HEK293 (cell line): ENCODE measurements around the gene ATP6V0C.

Experiments used
- CTCF ChIA-PET: fragments of 350-600 bp; formaldehyde crosslinking; extraction: SDS; loops from one replicate; lab custom pipeline; 2021; ENCODE audit warnings: antibody characterized with exemption; lab: Yijun Ruan, JAX
- POLR2A ChIA-PET: fragments of 300-600 bp; formaldehyde crosslinking; extraction: SDS; loops from one replicate; lab custom pipeline; 2020; ENCODE audit warnings: antibody characterized with exemption, inconsistent platforms; lab: Yijun Ruan, JAX
- H3K27ac ChIP-seq: fragments of 200-500 bp; sonication (Bioruptor generic); 2 replicates; pipeline ENCODE4 v1.5.1; 2014; ENCODE audit warnings: low read depth, low read length, control low read depth, inconsistent platforms; ENCODE audit errors: extremely low read depth
- H3K36me3 ChIP-seq, 2 experiments: fragments of 200-500 bp in 1 of 2; sonication (Bioruptor generic) in 1 of 2; 1 replicate in 1 of 2; 2 replicates in 1 of 2; pipeline ENCODE4 v1.5.1; 2014 to 2017; ENCODE audit warnings: inconsistent platforms in 2 of 2, low read length in 2 of 2; ENCODE audit not compliant: control insufficient read depth in 2 of 2, insufficient read depth in 1 of 2
- H3K4me1 ChIP-seq: fragments of 200-500 bp; sonication (Bioruptor generic); 2 replicates; pipeline ENCODE4 v1.5.1; 2014; ENCODE audit warnings: mild to moderate bottlenecking, low read length, inconsistent platforms; ENCODE audit not compliant: control insufficient read depth, insufficient read depth
- H3K4me3 ChIP-seq: 2 replicates; pipeline ENCODE4 v1.5.1; 2011; ENCODE audit warnings: low read depth, mild to moderate bottlenecking, control low read depth, low read length, moderate library complexity
- H3K9me3 ChIP-seq: fragments of 200-500 bp; sonication (Bioruptor generic); 2 replicates; pipeline ENCODE4 v1.5.1; 2014; ENCODE audit warnings: low read depth, low read length, inconsistent platforms; ENCODE audit not compliant: control insufficient read depth, insufficient read depth
- AEBP2 ChIP-seq: fragments of 450-650 bp; formaldehyde crosslinking; IDR thresholded peaks from 2 replicates; pipeline ENCODE4 v1.5.1; 2016; ENCODE audit warnings: missing biosample characterization, missing genetic modification characterization, borderline replicate concordance
- BCL11A ChIP-seq: fragments of 450-650 bp; formaldehyde crosslinking; IDR thresholded peaks from 2 replicates; pipeline ENCODE4 v1.5.1; 2016; ENCODE audit warnings: low read depth, missing biosample characterization, missing genetic modification characterization
- BCL11B ChIP-seq: fragments of 450-650 bp; formaldehyde crosslinking; IDR thresholded peaks from 2 replicates; pipeline ENCODE4 v1.5.1; 2016; ENCODE audit warnings: low read depth, missing biosample characterization, missing genetic modification characterization
- EGR2 ChIP-seq: fragments of 450-650 bp; formaldehyde crosslinking; IDR thresholded peaks from 2 replicates; pipeline ENCODE4 v1.5.1; 2016; ENCODE audit warnings: low read depth, missing biosample characterization, missing genetic modification characterization
- HOXA7 ChIP-seq: sonication (generic); formaldehyde crosslinking; IDR thresholded peaks from 2 replicates; pipeline ENCODE4 v1.8.1; 2022; ENCODE audit warnings: missing genetic modification reagents, borderline replicate concordance
- KLF10 ChIP-seq: fragments of 450-650 bp; IDR thresholded peaks from 2 replicates; pipeline ENCODE4 v1.5.1; 2018; ENCODE audit warnings: missing biosample characterization, mild to moderate bottlenecking, missing genetic modification characterization
- OSR2 ChIP-seq: fragments of 450-650 bp; formaldehyde crosslinking; IDR thresholded peaks from 2 replicates; pipeline ENCODE4 v1.5.1; 2016; ENCODE audit warnings: missing biosample characterization, missing genetic modification characterization
- PBX3 ChIP-seq: sonication (generic); formaldehyde crosslinking; IDR thresholded peaks from 2 replicates; pipeline ENCODE4 v1.8.1; 2022; ENCODE audit warnings: mild to moderate bottlenecking, moderate library complexity, missing genetic modification reagents
- YY1 ChIP-seq: fragments of 450-650 bp; formaldehyde crosslinking; IDR thresholded peaks from 2 replicates; pipeline ENCODE4 v1.5.1; 2018; ENCODE audit warnings: missing biosample characterization, missing genetic modification characterization
- ZBTB26 ChIP-seq: fragments of 450-650 bp; formaldehyde crosslinking; optimal IDR thresholded peaks from 2 replicates; pipeline ENCODE3; 2016; ENCODE audit warnings: missing biosample characterization, mild to moderate bottlenecking, missing genetic modification characterization
- ZBTB8A ChIP-seq: fragments of 450-650 bp; formaldehyde crosslinking; IDR thresholded peaks from 2 replicates; pipeline ENCODE4 v1.5.1; 2016; ENCODE audit warnings: missing biosample characterization, missing genetic modification characterization
- ZNF266 ChIP-seq: fragments of 450-650 bp; formaldehyde crosslinking; IDR thresholded peaks from 2 replicates; pipeline ENCODE4 v1.5.1; 2016; ENCODE audit warnings: missing biosample characterization, missing genetic modification characterization, low read depth
- ZNF292 ChIP-seq: fragments of 450-650 bp; formaldehyde crosslinking; IDR thresholded peaks from 2 replicates; pipeline ENCODE4 v1.5.1; 2016; ENCODE audit warnings: low read depth, missing biosample characterization, missing genetic modification characterization, borderline replicate concordance
- ZNF398 ChIP-seq: fragments of 450-650 bp; formaldehyde crosslinking; IDR thresholded peaks from 2 replicates; pipeline ENCODE4 v1.5.1; 2017; ENCODE audit warnings: missing biosample characterization, missing genetic modification characterization
- ZNF423 ChIP-seq: fragments of 450-650 bp; formaldehyde crosslinking; IDR thresholded peaks from 2 replicates; pipeline ENCODE4 v1.5.1; 2016; ENCODE audit warnings: missing biosample characterization, missing genetic modification characterization
- ZNF473 ChIP-seq: fragments of 450-650 bp; formaldehyde crosslinking; IDR thresholded peaks from 2 replicates; pipeline ENCODE4 v1.5.1; 2017; ENCODE audit warnings: missing biosample characterization, missing genetic modification characterization
- ZNF596 ChIP-seq: fragments of 450-650 bp; IDR thresholded peaks from 2 replicates; pipeline ENCODE4 v1.5.0; 2018; ENCODE audit warnings: missing biosample characterization, mild to moderate bottlenecking, missing genetic modification characterization, moderate library complexity
- ZNF600 ChIP-seq: fragments of 450-650 bp; formaldehyde crosslinking; IDR thresholded peaks from 2 replicates; pipeline ENCODE4 v1.5.1; 2016; ENCODE audit warnings: missing biosample characterization, missing genetic modification characterization
- ZNF629 ChIP-seq: fragments of 450-650 bp; formaldehyde crosslinking; IDR thresholded peaks from 2 replicates; pipeline ENCODE4 v1.5.1; 2017; ENCODE audit warnings: missing biosample characterization, missing genetic modification characterization
- ZNF660 ChIP-seq: fragments of 450-650 bp; IDR thresholded peaks from 2 replicates; pipeline ENCODE4 v1.5.1; 2018; ENCODE audit warnings: missing biosample characterization, mild to moderate bottlenecking, missing genetic modification characterization
- ZNF664 ChIP-seq: fragments of 450-650 bp; formaldehyde crosslinking; IDR thresholded peaks from 2 replicates; pipeline ENCODE4 v1.5.1; 2016; ENCODE audit warnings: missing biosample characterization, missing genetic modification characterization
- ZNF692 ChIP-seq: fragments of 450-650 bp; formaldehyde crosslinking; IDR thresholded peaks from 2 replicates; pipeline ENCODE4 v1.5.1; 2016; ENCODE audit warnings: missing biosample characterization, missing genetic modification characterization
- ZNF776 ChIP-seq: fragments of 450-650 bp; formaldehyde crosslinking; IDR thresholded peaks from 2 replicates; pipeline ENCODE4 v1.5.0; 2017; ENCODE audit warnings: missing biosample characterization, missing genetic modification characterization, borderline replicate concordance
- ZNF777 ChIP-seq: fragments of 450-650 bp; formaldehyde crosslinking; IDR thresholded peaks from 2 replicates; pipeline ENCODE4 v1.5.1; 2017; ENCODE audit warnings: missing biosample characterization, missing genetic modification characterization, borderline replicate concordance
- ZSCAN16 ChIP-seq: fragments of 450-650 bp; formaldehyde crosslinking; IDR thresholded peaks from 2 replicates; pipeline ENCODE4 v1.5.1; 2016; ENCODE audit warnings: missing biosample characterization, missing genetic modification characterization
- ZSCAN23 ChIP-seq: fragments of 450-650 bp; formaldehyde crosslinking; IDR thresholded peaks from 2 replicates; pipeline ENCODE4 v1.5.1; 2016; ENCODE audit warnings: missing biosample characterization, missing genetic modification characterization
- ZSCAN30 ChIP-seq: fragments of 450-650 bp; IDR thresholded peaks from 2 replicates; pipeline ENCODE4 v1.5.1; 2018; ENCODE audit warnings: missing biosample characterization, mild to moderate bottlenecking, missing genetic modification characterization, moderate library complexity

ATP6V0C gene

GRCh38 chr16:2471016-2471652, 42.6 kb upstream of the ATP6V0C start, which contains the start of gene NTN3 (continued):
- TF ChIP-seq ZNF423, result no peak
- peak; percentile 61; the same call in 1 of the 2 replicates for TF ChIP-seq OSR2 (tag by site-specific recombination)
- peak; percentile 9 for TF ChIP-seq ZNF692 (tag by site-specific recombination)
- TF ChIP-seq ZNF473 (tag by site-specific recombination), result no peak
- TF ChIP-seq ZNF776 (tag by site-specific recombination), result no peak
- no peak for TF ChIP-seq ZNF600 (tag by site-specific recombination)
- TF ChIP-seq ZNF398 (tag by site-specific recombination), result peak; percentile 63
- peak; percentile 64 for TF ChIP-seq ZBTB26 (tag by site-specific recombination)
- no peak for TF ChIP-seq YY1 (tag by site-specific recombination)
- TF ChIP-seq KLF10, result 0 out of 2 replicates have a peak, but pooled peaks have one; percentile 45
- TF ChIP-seq PBX3 (CRISPR knock-in tag), result 0 out of 2 replicates have a peak, but pooled peaks have one; percentile 20
- TF ChIP-seq ZNF266, result no peak
- no peak for TF ChIP-seq ZSCAN16 (tag by site-specific recombination)
- TF ChIP-seq, all 188 proteins: peak for 23

- ChIA-PET CTCF (no interaction called here), POLR2A (interaction anchor here (1.1 to 1.7 kb wide), 2 partner anchors 22 to 30 kb away, joined by 4 to 5 read pairs; no protein-coding TSS in a partner anchor)
- Histone ChIP-seq H3K4me1 (peaks cover 29% of the 10 kb centered on the region), H3K4me3 (peak overlapping the region; percentile 23), H3K36me3 (no peaks in the 10 kb centered on the region), H3K9me3 (no peaks in the 10 kb centered on the region), H3K27ac (peak overlapping the region; percentile 49; the same call in 1 of the 2 replicates)
- no peak for TF ChIP-seq AEBP2
- peak; percentile 9; the same call in 1 of the 2 replicates for TF ChIP-seq BCL11A (tag by site-specific recombination)
- TF ChIP-seq BCL11B, result peak; percentile 87; the same call in 1 of the 2 replicates
- TF ChIP-seq ZNF660, result no peak
- TF ChIP-seq ZSCAN23, result no peak
- TF ChIP-seq ZNF629 (tag by site-specific recombination), result no peak
- peak; percentile 46; the same call in 1 of the 2 replicates for TF ChIP-seq EGR2 (tag by site-specific recombination)
- no peak for TF ChIP-seq ZNF664 (tag by site-specific recombination)
- TF ChIP-seq ZBTB8A (tag by site-specific recombination), result peak; percentile 49; the same call in 1 of the 2 replicates
- TF ChIP-seq ZNF596 (tag by site-specific recombination), result no peak
- no peak for TF ChIP-seq HOXA7
- TF ChIP-seq ZBTB26 (tag by site-specific recombination), result peak; percentile 8
- no peak for TF ChIP-seq ZNF292 (tag by site-specific recombination)
- no peak for TF ChIP-seq ZNF777
- no peak for TF ChIP-seq ZSCAN30
- TF ChIP-seq KLF10, result no peak
Measured at GRCh38 chr16:2471653-2472487, 41.9 kb upstream of the ATP6V0C start.
